HG02852 (cell line): Measurements from ENCODE around the gene CALD1.

Experiments
- ATAC-seq: cut with Tn5 transposase; IDR thresholded peaks from one replicate; pipeline ENCODE4 v1.9.1; 2021; ENCODE audit warnings: mild to moderate bottlenecking, moderate library complexity; ENCODE audit not compliant: unreplicated experiment

CALD1 gene, protein sequence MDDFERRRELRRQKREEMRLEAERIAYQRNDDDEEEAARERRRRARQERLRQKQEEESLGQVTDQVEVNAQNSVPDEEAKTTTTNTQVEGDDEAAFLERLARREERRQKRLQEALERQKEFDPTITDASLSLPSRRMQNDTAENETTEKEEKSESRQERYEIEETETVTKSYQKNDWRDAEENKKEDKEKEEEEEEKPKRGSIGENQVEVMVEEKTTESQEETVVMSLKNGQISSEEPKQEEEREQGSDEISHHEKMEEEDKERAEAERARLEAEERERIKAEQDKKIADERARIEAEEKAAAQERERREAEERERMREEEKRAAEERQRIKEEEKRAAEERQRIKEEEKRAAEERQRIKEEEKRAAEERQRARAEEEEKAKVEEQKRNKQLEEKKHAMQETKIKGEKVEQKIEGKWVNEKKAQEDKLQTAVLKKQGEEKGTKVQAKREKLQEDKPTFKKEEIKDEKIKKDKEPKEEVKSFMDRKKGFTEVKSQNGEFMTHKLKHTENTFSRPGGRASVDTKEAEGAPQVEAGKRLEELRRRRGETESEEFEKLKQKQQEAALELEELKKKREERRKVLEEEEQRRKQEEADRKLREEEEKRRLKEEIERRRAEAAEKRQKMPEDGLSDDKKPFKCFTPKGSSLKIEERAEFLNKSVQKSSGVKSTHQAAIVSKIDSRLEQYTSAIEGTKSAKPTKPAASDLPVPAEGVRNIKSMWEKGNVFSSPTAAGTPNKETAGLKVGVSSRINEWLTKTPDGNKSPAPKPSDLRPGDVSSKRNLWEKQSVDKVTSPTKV

DNA sequence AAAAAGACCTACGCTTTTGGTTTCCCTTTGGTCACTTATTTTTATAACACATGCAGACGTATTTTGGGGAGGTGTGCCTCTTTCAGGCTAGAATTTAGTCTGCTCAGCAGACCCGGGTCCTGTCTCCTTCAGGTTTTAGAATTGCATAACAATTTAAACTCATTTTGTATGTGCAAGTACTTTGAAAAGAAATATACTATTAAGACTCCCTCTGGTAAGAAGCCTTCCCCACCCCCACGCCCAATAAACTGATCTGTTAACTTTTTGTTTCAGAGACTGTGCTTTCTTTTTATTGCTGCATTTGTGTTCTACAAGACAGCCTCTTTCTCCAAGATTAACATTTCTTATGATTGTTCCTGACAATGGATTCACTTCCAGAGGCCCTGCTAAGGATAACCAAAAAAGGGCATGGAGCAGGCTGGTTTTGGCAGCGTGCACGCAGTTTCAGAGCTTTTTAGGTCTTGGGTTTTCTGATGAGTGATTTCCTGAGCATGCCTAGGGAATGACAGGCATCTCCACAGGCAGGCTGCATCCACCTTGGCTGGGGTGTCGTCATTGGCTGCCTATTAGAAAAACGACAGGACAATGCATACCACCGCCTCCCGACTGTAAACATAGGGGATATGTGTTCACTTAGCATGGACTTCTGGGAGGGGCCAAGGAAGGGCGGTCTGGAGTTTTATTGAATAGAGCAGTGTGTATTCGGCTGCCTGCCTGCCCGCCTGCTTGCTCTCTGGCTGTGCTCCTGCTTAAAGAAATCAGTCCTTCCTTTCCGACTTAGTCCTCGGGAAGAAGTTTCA, at the start of gene CALD1:
CALD1 (plus strand) TSS at position 694 of the 800 bp plus-strand sequence. CDS start 88,100 bp downstream, outside the sequence.
- ATAC-seq, result no peak

DNA sequence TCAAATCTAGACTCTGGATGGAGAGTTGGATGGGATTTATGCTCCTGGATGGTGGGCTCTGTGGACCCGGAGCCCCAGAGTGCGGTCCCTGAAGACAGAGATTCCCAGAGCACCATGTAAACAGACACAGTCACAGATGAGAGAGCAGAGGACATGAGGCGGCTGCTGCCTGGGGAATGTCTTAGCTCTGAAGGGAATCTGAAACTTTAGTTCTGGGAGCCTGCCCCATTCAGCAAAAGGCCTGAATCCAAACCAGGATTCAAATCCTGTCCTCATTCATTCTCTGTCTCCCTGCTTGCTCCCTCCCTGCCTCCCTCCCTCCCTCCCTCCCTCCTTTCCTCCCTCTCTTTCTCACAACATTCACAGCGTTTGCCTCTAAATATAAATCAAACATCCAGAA, 49.5 kb upstream of the CALD1 start:
- no peak for ATAC-seq

DNA sequence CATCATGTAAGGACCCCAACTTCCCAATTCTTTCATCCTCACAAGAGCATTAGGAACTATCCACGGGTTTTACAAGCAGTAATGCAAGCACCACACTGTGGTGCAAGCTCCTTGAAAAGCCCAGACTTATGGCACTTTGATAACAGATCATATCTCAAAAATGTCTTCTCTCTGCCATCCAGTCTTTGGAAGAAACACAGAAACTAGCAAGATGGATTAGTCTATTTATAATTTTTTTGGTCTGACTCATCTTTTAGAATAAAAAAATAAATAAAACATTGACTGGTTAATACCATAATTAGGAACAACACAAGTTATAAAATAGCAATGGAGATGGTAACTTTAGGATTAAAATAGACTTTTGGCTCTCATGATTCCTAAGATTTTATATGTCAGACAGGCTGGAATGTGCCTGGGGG, 49.0 kb upstream of the CALD1 start:
- ATAC-seq, result no peak

DNA sequence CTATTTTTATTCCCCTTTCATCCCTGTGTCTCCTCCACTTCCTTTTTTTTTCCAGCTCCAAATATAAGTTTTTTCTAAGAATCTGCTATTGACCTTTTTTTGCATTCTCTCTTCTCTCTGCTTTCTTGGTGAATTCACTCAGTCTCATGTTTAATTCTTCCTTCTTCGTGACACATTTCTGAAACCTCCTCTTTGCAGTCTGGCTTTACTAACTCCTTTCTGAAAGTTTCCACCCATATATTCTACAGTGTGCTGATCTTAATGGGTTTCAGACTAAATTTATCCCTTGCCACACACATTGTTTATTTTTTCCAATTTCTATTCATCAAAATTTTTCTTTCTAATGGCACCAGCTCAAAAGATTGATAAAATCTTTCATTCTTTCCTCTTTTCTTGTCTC, 47.8 kb upstream of the CALD1 start:
- ATAC-seq, result peak; percentile 48

DNA sequence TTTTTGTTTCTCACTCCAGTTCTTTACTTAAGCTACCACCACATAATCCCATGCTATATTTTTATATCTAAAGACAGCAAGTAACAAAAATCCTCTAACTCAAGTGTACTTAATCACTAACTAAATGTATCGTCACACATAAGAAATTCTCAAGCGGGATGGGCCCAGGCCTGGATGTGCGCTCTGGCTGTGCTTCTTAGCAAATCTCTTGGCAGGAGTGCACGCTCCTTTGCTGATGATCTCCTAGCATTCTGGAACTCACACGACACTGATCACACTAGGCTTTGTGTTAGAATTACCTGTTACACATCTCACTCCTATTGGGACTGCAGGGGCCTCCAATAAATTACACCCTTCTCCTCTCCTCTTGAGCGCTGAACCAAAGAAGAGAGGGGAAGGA, 46.7 kb upstream of the CALD1 start:
- ATAC-seq, result no peak

DNA sequence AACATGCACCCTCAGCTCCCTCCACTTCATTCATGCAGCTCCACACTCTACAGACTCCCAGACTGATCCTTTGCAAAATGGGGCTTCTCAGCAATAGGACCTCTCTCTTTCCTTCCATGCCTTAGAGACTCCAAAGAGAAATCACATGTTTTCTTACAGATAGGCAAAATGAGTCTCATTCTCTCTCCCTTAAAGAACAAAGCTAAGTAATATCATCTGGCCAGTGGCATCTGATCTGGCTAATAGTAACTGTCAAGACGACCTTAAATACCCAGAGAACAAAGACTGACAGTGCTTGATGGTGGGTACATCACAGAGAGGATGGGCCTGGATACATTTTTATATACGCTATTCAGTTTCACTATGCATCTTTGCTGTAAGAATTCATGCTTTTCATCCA, 43.1 kb upstream of the CALD1 start:
- no peak for ATAC-seq

DNA sequence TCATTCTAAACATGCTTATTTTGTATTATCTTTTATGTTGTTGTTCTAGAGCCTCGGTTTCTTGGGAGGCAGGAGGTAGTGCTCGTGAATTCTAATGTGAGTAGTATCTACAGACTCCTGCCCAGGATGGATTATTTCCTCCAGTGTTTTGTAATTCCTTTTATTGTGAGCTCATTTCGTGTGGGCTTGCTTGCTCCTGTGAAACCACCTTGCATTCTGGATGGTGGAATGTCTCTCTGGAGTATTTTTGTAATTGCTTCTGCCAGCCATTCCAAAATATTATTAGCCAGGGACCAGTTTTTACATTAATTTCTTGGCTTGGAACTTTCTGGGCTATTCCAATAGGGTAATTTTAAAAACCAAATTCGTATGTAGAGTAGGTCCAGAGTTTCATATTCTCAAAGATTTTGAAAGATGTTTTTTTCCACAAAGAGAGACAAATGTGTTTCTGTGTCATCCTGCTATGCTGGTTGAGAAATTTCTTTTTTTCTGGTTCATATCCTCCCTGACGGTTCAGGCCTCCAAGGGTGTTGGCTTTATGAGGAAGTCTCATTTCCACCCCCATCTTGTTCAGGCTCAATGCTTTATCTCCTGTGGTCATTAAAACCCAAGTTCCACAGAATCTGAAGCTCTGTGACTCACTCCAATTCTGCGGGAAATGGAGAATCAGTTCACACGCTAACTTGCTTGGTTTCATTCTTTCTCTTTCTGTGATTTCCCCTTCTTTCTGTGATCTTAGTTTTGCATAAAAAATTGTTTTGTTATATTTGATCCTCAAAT, 41.7 kb upstream of the CALD1 start:
- ATAC-seq, result peak; percentile 61

DNA sequence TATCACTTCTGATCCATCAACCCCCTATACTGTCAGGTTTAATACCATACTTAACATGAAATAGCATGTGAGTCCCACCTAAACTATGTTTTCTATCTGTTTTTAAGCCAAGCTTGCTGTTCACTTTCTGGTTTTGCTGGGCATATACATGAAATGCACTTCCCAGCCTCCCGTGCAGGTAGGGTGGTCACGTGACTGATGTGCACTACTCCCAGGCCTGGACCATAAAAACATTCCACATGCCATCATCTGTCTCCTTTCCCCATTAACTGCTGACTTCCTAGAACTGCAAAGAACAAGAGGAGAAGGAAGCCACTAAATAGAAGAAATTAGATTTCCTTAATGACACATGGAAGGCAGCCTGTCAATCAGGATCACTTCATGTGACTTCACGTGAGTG, 40.1 kb upstream of the CALD1 start:
- no peak for ATAC-seq

DNA sequence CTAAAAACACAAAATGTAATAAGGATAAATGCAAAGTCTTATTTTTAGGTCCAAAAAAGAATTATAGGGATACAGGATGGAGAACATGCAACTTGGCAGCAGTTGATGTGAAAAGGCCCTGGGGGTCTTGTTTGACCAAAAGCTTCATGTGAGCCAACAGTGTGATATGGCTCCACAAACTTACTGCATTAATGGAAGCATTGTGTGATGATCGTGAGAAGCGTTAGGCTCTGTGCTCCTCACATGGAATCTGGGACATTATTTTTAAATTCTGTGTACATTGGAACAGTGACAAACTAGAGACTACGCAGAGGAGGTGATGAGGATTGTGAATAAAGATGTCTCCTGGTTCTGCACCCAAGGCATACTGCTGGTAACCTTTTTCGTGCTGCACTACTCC, 39.1 kb upstream of the CALD1 start:
- no peak for ATAC-seq

DNA sequence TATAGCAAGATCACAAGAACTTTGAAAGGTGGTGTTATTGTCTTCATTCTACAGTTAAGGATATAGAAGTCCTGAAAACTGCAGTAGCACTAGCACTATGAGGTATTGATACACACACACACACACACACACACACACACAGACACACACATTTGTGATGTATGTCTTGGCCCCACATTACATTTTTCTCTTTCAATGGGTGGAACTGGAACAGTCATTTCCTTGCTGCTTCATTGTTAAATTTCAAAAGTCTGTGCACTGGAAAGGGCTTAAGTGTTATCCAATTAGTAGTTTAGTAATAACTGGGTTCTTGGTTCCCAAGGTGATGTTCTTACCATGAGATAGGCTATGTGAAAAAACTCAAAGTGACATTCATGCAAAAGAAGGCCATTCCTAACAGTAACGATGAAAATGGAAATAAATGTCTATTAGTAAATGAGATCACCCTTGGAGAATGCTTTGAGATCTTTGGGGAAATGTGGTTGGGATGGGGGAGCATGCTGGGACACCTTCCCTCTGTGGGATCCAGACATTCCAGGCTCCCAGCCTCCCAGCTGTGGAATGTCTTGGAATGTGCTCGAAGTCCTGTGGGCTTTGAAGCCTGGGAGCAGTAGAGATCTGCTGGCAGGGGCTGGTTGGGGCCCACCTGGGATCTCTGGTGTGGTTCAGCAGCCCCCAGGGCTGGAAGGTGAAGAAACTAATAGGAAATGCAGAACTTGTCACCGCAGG, 37.4 kb upstream of the CALD1 start:
- ATAC-seq, result no peak

DNA sequence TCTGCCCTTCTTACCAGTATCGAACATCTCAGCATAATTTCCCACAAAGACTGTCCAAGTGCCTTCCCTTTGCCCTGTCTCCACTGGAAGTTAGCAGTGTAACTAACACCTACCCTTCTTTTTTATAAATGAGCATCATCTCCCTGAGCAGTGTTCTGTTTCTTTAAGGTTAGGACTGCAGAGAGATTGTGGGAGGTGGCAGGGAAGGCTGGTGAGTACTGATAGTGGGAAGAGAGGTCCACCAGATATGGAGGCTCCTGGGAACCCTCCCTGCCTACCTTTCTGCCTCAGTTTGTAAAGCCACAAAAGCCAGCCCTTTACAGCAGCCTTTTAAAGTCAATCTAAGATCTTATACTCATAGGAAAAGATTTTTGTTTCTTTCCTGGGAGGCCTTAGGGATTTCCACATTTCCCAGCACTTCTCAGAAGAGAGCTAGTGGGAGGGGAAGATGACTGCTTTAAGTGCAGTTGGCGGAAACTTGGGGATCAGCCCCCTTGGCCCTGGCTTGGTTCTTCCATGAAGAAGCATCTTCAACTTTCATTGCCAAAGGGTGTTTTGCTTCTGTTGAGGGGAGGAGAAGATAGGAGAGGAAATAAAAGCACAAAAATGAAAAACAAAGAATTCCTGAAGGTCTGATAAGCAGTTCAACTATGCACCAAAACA, 36.6 kb upstream of the CALD1 start:
- ATAC-seq, result no peak

DNA sequence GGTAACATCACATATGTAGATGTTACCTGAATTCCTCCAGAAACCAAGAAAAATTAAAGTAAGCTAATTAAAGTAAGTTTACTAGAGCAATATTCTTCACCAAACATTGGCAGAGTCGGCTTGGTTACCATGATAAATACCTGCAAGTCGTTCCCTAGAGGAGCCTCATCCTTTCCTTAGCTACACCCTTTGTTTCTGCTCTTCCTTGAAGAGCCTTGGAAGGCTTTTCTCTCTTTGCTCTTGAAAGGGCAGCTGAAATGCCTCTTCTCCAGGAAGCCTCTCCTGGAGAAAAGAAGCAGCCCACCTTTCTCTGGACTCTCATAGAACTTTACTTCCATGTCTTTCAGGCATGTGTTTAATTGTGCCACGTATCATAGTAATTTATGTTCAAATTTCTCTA, 34.9 kb upstream of the CALD1 start:
- ATAC-seq, result no peak

DNA sequence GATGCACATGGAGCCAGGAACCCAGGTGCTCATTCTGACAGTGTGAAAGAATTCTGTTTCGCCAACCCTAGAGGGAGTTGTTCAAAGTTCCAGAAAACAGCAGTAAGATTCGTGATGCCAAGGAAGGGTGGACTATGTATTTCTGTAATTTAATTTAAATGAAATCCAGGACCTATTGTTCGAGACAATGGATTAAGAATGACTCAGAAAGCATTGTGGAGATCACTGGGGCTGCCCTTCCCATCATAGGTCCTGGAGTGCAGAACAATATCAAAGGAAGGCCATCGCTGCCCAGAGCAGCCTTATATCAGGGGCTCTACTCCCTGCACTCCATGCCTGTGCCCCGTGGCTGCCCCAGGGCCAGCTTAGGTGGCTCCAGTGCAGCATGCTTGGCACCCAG, 32.1 kb upstream of the CALD1 start:
- no peak for ATAC-seq

DNA sequence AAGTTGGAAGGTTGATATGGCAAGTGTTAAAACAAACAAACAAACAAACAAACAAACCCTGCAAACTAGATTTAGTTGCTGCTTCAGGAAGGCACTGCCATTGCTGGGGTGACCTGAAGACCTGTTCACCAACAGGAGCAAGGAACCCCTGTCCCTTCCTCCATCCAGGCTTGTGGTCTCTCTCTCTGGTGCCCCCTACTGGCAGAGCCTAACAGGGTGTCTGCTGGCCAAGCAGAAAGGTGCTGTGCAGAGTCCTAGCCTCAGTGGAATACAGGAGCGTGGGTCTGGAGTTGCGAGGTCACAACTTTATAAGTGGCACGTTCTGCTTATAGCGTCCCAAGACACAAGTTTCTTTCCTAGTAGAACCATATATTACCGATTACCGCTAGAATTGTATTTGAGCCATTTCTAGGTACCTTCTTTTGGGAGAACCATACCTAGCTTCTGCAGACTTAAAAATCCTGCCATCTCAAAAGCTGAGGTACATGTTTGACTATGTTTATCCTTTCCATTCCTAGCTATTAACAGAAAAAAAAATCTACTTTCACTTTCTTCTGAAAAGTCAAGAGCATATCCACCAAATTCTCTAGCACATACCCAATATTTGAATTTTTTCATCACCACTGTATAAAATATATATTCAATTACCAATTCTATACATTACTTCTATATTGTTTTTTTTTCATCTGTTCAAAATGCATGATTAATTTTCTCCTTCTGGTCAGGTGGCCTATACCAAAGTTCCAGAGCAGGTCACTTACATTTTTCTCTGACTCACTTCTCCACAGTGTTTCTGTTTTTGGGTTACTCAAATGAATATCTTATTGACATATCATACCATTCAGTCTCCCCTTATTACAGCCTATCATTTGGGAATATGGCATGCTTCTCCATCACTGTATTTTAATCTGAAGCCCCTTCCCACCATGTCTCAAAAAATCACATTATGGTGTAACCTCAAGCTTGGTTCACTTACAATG, 29.1 kb upstream of the CALD1 start:
- no peak for ATAC-seq

DNA sequence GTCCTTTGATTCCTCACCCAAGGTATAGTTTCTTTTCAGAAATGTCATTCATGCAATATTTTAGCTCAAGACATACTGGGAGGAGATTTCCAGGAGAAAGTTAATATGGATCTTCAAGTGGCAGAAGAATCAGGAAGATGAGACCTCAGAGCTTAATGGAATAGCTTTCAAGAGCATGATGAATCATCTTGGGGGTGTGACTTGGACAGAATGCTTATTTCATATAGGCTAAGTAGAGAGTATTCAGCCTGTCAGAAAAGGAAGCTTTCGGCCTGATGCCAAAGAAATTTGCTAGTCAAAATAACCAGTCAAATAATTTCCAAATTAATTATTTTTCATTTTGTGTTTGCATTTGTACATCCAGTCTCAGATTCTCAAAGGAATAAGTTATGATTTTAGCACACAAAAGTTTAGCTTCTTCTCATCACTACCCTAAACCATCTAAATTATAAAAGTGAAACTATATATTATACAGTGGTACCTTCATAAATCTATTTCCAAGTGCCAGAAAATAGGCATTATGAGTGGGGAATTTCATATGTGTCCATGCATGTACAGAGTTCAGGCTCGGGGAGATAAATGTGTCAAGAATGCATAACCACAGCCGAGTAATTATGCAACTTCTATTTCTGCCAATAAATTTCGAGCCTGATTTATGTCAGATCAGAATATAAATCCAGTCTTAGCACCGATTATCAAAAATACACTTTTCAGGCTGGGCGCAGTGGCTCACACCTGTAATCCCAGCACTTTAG, 27.3 kb upstream of the CALD1 start:
- ATAC-seq, result no peak

DNA sequence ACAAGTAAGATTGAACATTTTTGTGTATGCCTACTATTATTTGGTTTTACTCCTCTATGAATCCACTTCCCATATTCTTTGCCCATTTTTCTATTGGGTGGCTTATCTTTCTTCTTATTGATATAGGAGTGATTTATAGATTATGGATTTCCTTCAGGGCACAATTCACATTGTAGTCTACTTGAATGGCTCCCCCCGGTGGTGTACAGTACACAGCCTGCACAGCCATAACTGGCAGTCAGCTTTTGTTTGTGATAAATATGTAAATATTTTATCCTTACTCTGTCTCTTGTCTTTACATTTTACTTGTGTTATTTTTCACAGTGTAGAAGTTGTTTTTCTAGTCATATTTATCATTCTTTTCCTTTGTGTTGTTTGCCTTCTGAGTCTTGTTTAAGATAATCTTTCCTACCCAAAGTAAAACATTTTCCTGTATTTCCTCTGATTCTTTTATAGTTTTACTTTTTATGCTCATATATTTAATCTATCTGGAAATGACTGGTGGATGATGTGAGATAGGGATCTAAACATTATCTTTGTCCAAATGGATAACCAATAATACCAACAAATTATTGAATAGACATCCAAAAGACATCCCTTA, 23.9 kb upstream of the CALD1 start:
- ATAC-seq, result no peak

DNA sequence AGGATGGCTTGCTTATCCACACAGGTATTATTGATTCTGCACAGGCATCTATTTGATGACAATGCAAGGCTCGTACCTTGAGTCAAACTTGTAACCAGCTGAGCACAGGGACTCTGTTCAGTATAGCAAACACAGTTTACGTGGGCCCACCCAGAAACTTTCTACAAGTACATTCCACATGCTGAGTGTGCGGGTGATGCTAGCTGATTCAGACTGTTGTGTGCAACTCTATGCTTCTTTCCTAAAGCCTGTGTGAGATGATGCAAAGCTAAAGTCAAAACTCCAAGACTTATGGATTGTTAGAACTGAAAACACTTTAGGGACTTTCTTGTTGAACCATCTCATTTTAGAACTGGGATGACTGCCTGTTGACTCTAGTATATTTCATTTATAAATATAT, 21.5 kb upstream of the CALD1 start:
- no peak for ATAC-seq
